ENCODE results near the gene CCDC116. TPM values are rescaled to one million over a fixed set of nuclear protein-coding genes. Genes with fewer than 3 reads are reported as not detected.

CCDC116 gene
- total RNA-seq, 1 experiment from 2014 or later, result 0.21 TPM

GRCh38 chr22:21587803-21588611 is 44.6 kb upstream of the CCDC116 start:
- ChIA-PET POLR2A (interaction anchor here (0.6 to 1.1 kb wide), 3 partner anchors 15 to 1277 kb away, joined by 3 to 4 read pairs (median 4); no protein-coding TSS in a partner anchor), CTCF (interaction anchor here (0.8 to 1.0 kb wide), 2 partner anchors 41 to 53 kb away, joined by 3 to 4 read pairs; no protein-coding TSS in a partner anchor)
- Mint-ChIP-seq H3K36me3 (ENCODE audit: insufficient read depth, unreplicated experiment) (peaks cover 55% of the 10 kb centered on the region), H3K4me3 (ENCODE audit: unreplicated experiment) (no peak overlapping the region), H3K4me1 (ENCODE audit: insufficient read depth, unreplicated experiment) (peaks cover 25% of the 10 kb centered on the region), H3K27ac (ENCODE audit: low read depth, unreplicated experiment) (no peak overlapping the region), H3K27me3 (ENCODE audit: insufficient read depth, unreplicated experiment) (no peaks in the 10 kb centered on the region), H3K9me3 (ENCODE audit: unreplicated experiment) (no peaks in the 10 kb centered on the region)
- no peak for DNase-seq (ENCODE audit: unreplicated experiment)
- intact Hi-C loops (cut with micrococcal nuclease), result no loop called here
- no TSS peak for BruUV-seq (replicated peaks)
- no peak for TF ChIP-seq CTCF (IDR thresholded peaks at IDR 0.05; ENCODE audit: unreplicated experiment)

- TF ChIP-seq CTCF (IDR thresholded peaks at IDR 0.05; ENCODE audit: unreplicated experiment), result no peak
- Mint-ChIP-seq H3K9me3 (ENCODE audit: unreplicated experiment) (no peaks in the 10 kb centered on the region), H3K27me3 (ENCODE audit: insufficient read depth, unreplicated experiment) (no peaks in the 10 kb centered on the region), H3K4me1 (ENCODE audit: insufficient read depth, unreplicated experiment) (peaks cover 21% of the 10 kb centered on the region), H3K4me3 (ENCODE audit: unreplicated experiment) (no peak overlapping the region), H3K27ac (ENCODE audit: low read depth, unreplicated experiment) (no peak overlapping the region), H3K36me3 (ENCODE audit: insufficient read depth, unreplicated experiment) (peaks cover 69% of the 10 kb centered on the region)
- ChIA-PET POLR2A (interaction anchor here (0.6 kb wide), 1 partner anchor 16 kb away, joined by 3 read pairs; no protein-coding TSS in a partner anchor), CTCF (no interaction called here)
- DNase-seq (ENCODE audit: unreplicated experiment), result no peak
- no TSS peak for BruUV-seq (replicated peaks)
- intact Hi-C loops (cut with micrococcal nuclease), result no loop called here
These were observed 43.2 kb upstream of the CCDC116 start for GRCh38 chr22:21589396-21589795.

GRCh38 chr22:21590809-21591641 is 41.5 kb upstream of the CCDC116 start:
- no peaks in the 10 kb centered on the region for H3K9me3 Mint-ChIP-seq (ENCODE audit: unreplicated experiment)
- H3K27me3 Mint-ChIP-seq (ENCODE audit: insufficient read depth, unreplicated experiment), result no peaks in the 10 kb centered on the region
- no peak overlapping the region for H3K27ac Mint-ChIP-seq (ENCODE audit: low read depth, unreplicated experiment)
- intact Hi-C loops (cut with micrococcal nuclease), result no loop called here
- peaks cover 15% of the 10 kb centered on the region for H3K4me1 Mint-ChIP-seq (ENCODE audit: insufficient read depth, unreplicated experiment)
- DNase-seq (ENCODE audit: unreplicated experiment), result no peak
- peaks cover 69% of the 10 kb centered on the region for H3K36me3 Mint-ChIP-seq (ENCODE audit: insufficient read depth, unreplicated experiment)
- ChIA-PET CTCF (interaction anchor here (0.7 kb wide), 1 partner anchor 359 kb away, joined by 3 read pairs; no protein-coding TSS in a partner anchor), POLR2A (interaction anchor here (1.0 kb wide), 1 partner anchor 40 kb away, joined by 3 read pairs; no protein-coding TSS in a partner anchor)
- H3K4me3 Mint-ChIP-seq (ENCODE audit: unreplicated experiment), result no peak overlapping the region
- no TSS peak for BruUV-seq (replicated peaks)
- TF ChIP-seq CTCF (IDR thresholded peaks at IDR 0.05; ENCODE audit: unreplicated experiment), result no peak

DNA sequence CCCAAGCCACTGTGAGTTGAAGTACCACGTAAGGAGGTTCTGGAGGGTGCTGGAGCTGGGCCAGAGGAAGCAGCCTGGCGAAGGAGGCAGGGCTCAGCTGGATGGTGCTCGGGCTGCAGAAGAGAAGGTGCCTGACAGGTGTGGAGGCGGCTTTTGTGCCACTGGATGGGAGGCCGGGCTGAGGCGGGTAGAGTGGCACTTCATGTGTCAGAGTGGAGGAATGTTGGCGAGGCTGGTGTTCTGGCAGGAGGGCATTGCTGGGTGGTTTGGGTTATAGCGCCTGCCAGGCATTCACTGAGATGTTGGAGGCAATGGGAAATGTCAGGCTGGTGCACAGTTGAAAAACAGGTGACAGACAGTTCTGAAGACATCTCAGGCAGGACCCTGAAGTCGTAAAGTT is 40.9 kb upstream of the CCDC116 start:
- Mint-ChIP-seq H3K9me3 (ENCODE audit: unreplicated experiment) (no peaks in the 10 kb centered on the region), H3K27ac (ENCODE audit: low read depth, unreplicated experiment) (no peak overlapping the region), H3K36me3 (ENCODE audit: insufficient read depth, unreplicated experiment) (peaks cover 76% of the 10 kb centered on the region), H3K4me3 (ENCODE audit: unreplicated experiment) (no peak overlapping the region), H3K4me1 (ENCODE audit: insufficient read depth, unreplicated experiment) (peaks cover 15% of the 10 kb centered on the region), H3K27me3 (ENCODE audit: insufficient read depth, unreplicated experiment) (no peaks in the 10 kb centered on the region)
- no TSS peak for BruUV-seq (replicated peaks)
- DNase-seq (ENCODE audit: unreplicated experiment), result no peak
- CTCF ChIA-PET, result no interaction called here
- intact Hi-C loops (cut with micrococcal nuclease), result no loop called here
- no peak for TF ChIP-seq CTCF (IDR thresholded peaks at IDR 0.05; ENCODE audit: unreplicated experiment)
- POLR2A ChIA-PET, result no interaction called here
